Measurements from ENCODE around the gene WDR70. TPM values are rescaled to one million over a fixed set of nuclear protein-coding genes. Genes with fewer than 3 reads are reported as not detected.

Gene WDR70
- total RNA-seq, 2 donors from 2014 or later = 18.0 to 25.3 TPM

DNA sequence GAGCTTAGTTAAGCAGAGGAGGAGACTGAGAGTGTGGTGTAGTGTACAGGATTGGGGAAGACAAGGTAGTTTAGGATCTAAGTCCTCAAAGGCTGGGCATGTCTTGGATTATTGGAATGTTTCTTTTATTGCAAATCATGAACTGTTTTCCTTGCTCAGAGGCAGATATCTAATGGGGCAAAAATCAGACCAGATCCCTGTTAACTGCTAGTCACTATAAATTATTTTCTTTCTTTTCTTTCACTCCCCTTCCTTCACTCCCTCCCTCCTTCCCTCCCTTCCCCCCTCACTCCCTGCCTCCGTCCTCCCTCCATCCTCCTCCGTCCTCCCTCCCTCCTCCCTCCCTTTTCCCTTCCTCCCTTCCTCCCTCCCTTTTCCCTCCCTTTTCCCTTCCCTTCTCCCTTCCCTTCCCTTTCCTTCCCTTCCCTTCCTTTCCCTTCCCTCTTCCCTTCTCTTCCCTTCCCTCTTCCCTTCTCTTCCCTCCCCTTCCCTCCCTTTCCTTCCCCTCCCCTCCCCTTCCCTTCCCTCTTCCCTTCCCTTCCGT, 117.9 kb downstream of the WDR70 start:
- TF ChIP-seq CTCF (IDR thresholded peaks at IDR 0.05) = no peak
- no peak overlapping the region for H3K4me3 ChIP-seq
- no peaks in the 10 kb centered on the region for H3K27me3 ChIP-seq (replicated peaks; ENCODE audit: insufficient read depth)
- H3K9me3 ChIP-seq = no peaks in the 10 kb centered on the region
- H3K36me3 ChIP-seq = no peaks in the 10 kb centered on the region
- ATAC-seq (ENCODE audit: insufficient number of reproducible peaks, low FRiP score, low read depth) = no peak
- peaks cover 10 to 31% of the 10 kb centered on the region in 2 donors for H3K4me1 ChIP-seq (ENCODE audit: control insufficient read depth in 1 of 2, low read depth in 2 of 2)
- no peak overlapping the region for H3K27ac ChIP-seq
- no peak for DNase-seq (ENCODE audit: low spot score)

DNA sequence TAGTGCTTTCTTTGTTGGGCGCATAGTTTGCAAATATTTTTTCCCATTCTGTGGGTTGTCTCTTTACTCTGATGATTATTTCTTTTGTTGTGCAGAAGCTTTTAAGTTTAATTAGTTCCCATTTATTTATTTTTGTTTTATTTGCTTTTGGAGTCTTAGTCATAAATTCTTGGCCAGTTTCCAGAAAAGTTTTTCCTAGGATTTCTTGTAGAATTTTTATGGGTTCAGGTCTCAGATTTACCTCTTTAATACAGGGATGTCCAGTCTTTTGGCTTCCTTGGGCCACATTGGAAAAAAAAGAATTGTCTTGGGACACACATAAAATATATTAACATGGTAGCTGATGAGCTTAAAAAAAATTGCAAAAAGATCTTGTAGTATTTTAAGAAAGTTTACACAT, 122.0 kb downstream of the WDR70 start:
- TF ChIP-seq CTCF (IDR thresholded peaks at IDR 0.05) = no peak
- Histone ChIP-seq H3K4me3 (no peak overlapping the region), H3K27me3 (replicated peaks; ENCODE audit: insufficient read depth) (no peaks in the 10 kb centered on the region), H3K9me3 (no peaks in the 10 kb centered on the region), H3K36me3 (no peaks in the 10 kb centered on the region), H3K27ac (no peak overlapping the region), H3K4me1 (ENCODE audit: control insufficient read depth in 1 of 2, low read depth in 2 of 2) (peaks cover 7 to 9% of the 10 kb centered on the region in 2 donors)
- DNase-seq (ENCODE audit: low spot score) (no peak), ATAC-seq (ENCODE audit: insufficient number of reproducible peaks, low FRiP score, low read depth) (no peak)

DNA sequence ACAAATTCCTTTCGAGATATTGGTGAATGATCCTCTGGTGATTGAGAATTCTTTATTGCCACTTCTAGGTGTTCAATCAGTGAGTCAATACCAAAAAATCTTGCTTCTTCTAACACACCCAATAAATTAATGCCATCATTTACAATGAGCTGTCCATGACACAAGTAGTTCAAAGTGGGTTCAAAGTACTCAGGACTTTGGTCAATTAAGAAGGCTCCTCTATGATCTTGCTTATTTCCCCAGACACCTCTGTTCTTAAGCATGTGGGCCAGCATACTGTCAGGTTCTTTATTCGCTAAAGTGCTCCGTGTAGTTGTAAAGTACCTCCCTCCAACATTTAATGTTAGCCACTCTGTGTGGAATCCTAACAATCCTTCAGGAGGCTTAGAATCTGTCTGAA, 127.1 kb downstream of the WDR70 start:
- DNase-seq (ENCODE audit: low spot score) = no peak
- H3K27ac ChIP-seq = no peak overlapping the region
- ATAC-seq (ENCODE audit: insufficient number of reproducible peaks, low FRiP score, low read depth) = no peak
- no peaks in the 10 kb centered on the region for H3K9me3 ChIP-seq
- H3K36me3 ChIP-seq = peaks cover 4% of the 10 kb centered on the region
- TF ChIP-seq CTCF (IDR thresholded peaks at IDR 0.05) = no peak
- H3K4me1 ChIP-seq (ENCODE audit: control insufficient read depth in 1 of 2, low read depth in 2 of 2) = peaks cover 5 to 6% of the 10 kb centered on the region in 2 donors
- no peak overlapping the region for H3K4me3 ChIP-seq
- no peaks in the 10 kb centered on the region for H3K27me3 ChIP-seq (replicated peaks; ENCODE audit: insufficient read depth)

DNA sequence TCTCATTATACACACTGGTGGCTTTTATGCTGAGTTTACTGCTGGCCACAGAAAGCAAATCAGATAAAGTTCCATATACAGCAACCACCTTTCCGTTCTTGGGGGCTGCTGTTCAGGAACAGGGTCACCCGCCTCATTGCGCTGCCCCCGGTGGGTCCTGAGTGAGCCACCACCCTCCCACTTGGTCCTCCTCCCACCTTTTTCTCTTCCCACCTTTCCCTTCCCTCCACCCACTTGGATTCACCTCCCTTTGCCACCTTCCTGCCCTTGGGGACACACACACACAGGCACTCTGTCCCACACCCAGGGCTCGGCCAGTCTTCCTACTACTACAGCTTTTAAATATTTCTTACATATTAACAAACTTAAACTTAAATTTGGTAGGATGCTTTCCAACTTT, 127.6 kb downstream of the WDR70 start:
- no peak for TF ChIP-seq CTCF (IDR thresholded peaks at IDR 0.05)
- no peak for ATAC-seq (ENCODE audit: insufficient number of reproducible peaks, low FRiP score, low read depth)

GRCh38 chr5:37511646-37512045, 132.5 kb downstream of the WDR70 start:
- DNase-seq (ENCODE audit: low spot score) = no peak
- Histone ChIP-seq H3K36me3 (peaks cover 4% of the 10 kb centered on the region), H3K27ac (no peak overlapping the region), H3K4me1 (ENCODE audit: control insufficient read depth in 1 of 2, low read depth in 2 of 2) (no peaks in the 10 kb centered on the region), H3K4me3 (no peak overlapping the region), H3K27me3 (replicated peaks; ENCODE audit: insufficient read depth) (no peaks in the 10 kb centered on the region), H3K9me3 (no peaks in the 10 kb centered on the region)
- ATAC-seq (ENCODE audit: insufficient number of reproducible peaks, low FRiP score, low read depth) = no peak
- no peak for TF ChIP-seq CTCF (IDR thresholded peaks at IDR 0.05)

More for the DNA sequence above, 127.6 kb downstream of the WDR70 start:
- Histone ChIP-seq H3K4me1 (ENCODE audit: control insufficient read depth in 1 of 2, low read depth in 2 of 2) (peaks cover under 1% of the 10 kb centered on the region in 2 donors), H3K4me3 (no peak overlapping the region), H3K36me3 (peaks cover 4% of the 10 kb centered on the region), H3K9me3 (no peaks in the 10 kb centered on the region), H3K27ac (no peak overlapping the region), H3K27me3 (replicated peaks; ENCODE audit: insufficient read depth) (no peaks in the 10 kb centered on the region)
- no peak for DNase-seq (ENCODE audit: low spot score)

Data from thoracic aorta (tissue), 2 donors.